Retinal pigment epithelial cell (primary cell): ENCODE measurements around the gene PLA2G2C.

Source experiments
- DNase-seq: peaks from one replicate; pipeline ENCODE4 v3.0.0-alpha.2; 2010; ENCODE audit warnings: low read depth
- H3K4me3 ChIP-seq: 2 replicates; pipeline ENCODE4 v1.5.1; 2011; ENCODE audit warnings: mild to moderate bottlenecking, low read length, control low read depth, moderate library complexity
- CTCF ChIP-seq: conservative IDR thresholded peaks from 2 replicates; pipeline ENCODE4 v1.5.1; 2011; ENCODE audit warnings: low read depth, low read length, control low read depth, inconsistent platforms

The PLA2G2C gene

GRCh38 chr1:20166051-20166450, 20.3 kb downstream of the PLA2G2C start:
- no peak for DNase-seq
- no peak for TF ChIP-seq CTCF
- H3K4me3 ChIP-seq, result no peak overlapping the region

- no peak for DNase-seq
- peak; percentile 48 for TF ChIP-seq CTCF
- H3K4me3 ChIP-seq, result no peak overlapping the region
Measured at GRCh38 chr1:20165522-20165951, 20.8 kb downstream of the PLA2G2C start.

GRCh38 chr1:20164694-20165202, 21.6 kb downstream of the PLA2G2C start:
- no peak overlapping the region for H3K4me3 ChIP-seq
- DNase-seq, result no peak
- TF ChIP-seq CTCF, result no peak

- no peak for TF ChIP-seq CTCF
- no peak overlapping the region for H3K4me3 ChIP-seq
- DNase-seq, result no peak
Measured at GRCh38 chr1:20160034-20160433, 26.3 kb downstream of the PLA2G2C start.

- no peak overlapping the region for H3K4me3 ChIP-seq
- TF ChIP-seq CTCF, result no peak
- DNase-seq, result no peak
Measured at GRCh38 chr1:20158358-20159070, 27.8 kb downstream of the PLA2G2C start.

- no peak for TF ChIP-seq CTCF
- no peak overlapping the region for H3K4me3 ChIP-seq
- no peak for DNase-seq
Measured at GRCh38 chr1:20154301-20154831, 32.0 kb downstream of the PLA2G2C start.

- no peak overlapping the region for H3K4me3 ChIP-seq
- no peak for TF ChIP-seq CTCF
- DNase-seq, result no peak
Measured at GRCh38 chr1:20153000-20153418, 33.3 kb downstream of the PLA2G2C start.
